Panc1 (cell line): ENCODE data around the gene TMEM220.

Experiments used
- CTCF ChIP-seq: fragments of 450-650 bp; IDR thresholded peaks from 2 replicates; pipeline ENCODE4 v1.5.1; 2017; ENCODE audit warnings: mild to moderate bottlenecking
- POLR2AphosphoS5 ChIP-seq: IDR thresholded peaks from 2 replicates; pipeline ENCODE4 v1.6.1; 2012; ENCODE audit warnings: mild to moderate bottlenecking, low read depth, low read length, moderate library complexity
- REST ChIP-seq, 2 experiments: IDR thresholded peaks; 2 replicates each; pipeline ENCODE4 v1.6.1; 2011 to 2012; ENCODE audit warnings: low read depth in 2 of 2, control low read depth in 1 of 2, low read length in 1 of 2, mild to moderate bottlenecking in 1 of 2, moderate library complexity in 1 of 2; ENCODE audit not compliant: insufficient read depth in 1 of 2
- SIN3A ChIP-seq: IDR thresholded peaks from 2 replicates; pipeline ENCODE4 v1.6.1; 2012; ENCODE audit warnings: low read depth, mild to moderate bottlenecking, low read length, moderate library complexity, borderline replicate concordance; ENCODE audit not compliant: insufficient read depth

GRCh38 chr17:10702574-10702973 lies 27.2 kb downstream of the TMEM220 start:
- TF ChIP-seq CTCF: no peak
- TF ChIP-seq SIN3A: no peak
- TF ChIP-seq POLR2AphosphoS5: no peak
- no peak for TF ChIP-seq REST (IDR thresholded peaks at IDR 0.05; ENCODE audit: insufficient read depth in 1 of 2, low read depth in 2 of 2, low read length in 1 of 2)
